HEK293 (cell line): ENCODE measurements around the gene MYO9B.

ENCODE experiments used
- CTCF ChIA-PET: fragments of 350-600 bp; formaldehyde crosslinking; extraction: SDS; loops from one replicate; lab custom pipeline; 2021; ENCODE audit warnings: antibody characterized with exemption; lab: Yijun Ruan, JAX
- POLR2A ChIA-PET: fragments of 300-600 bp; formaldehyde crosslinking; extraction: SDS; loops from one replicate; lab custom pipeline; 2020; ENCODE audit warnings: antibody characterized with exemption, inconsistent platforms; lab: Yijun Ruan, JAX
- H3K27ac ChIP-seq: fragments of 200-500 bp; sonication (Bioruptor generic); 2 replicates; pipeline ENCODE4 v1.5.1; 2014; ENCODE audit warnings: low read depth, low read length, control low read depth, inconsistent platforms; ENCODE audit errors: extremely low read depth
- H3K36me3 ChIP-seq, 2 experiments: fragments of 200-500 bp in 1 of 2; sonication (Bioruptor generic) in 1 of 2; 1 replicate in 1 of 2; 2 replicates in 1 of 2; pipeline ENCODE4 v1.5.1; 2014 to 2017; ENCODE audit warnings: inconsistent platforms in 2 of 2, low read length in 2 of 2; ENCODE audit not compliant: control insufficient read depth in 2 of 2, insufficient read depth in 1 of 2
- H3K4me1 ChIP-seq: fragments of 200-500 bp; sonication (Bioruptor generic); 2 replicates; pipeline ENCODE4 v1.5.1; 2014; ENCODE audit warnings: mild to moderate bottlenecking, low read length, inconsistent platforms; ENCODE audit not compliant: control insufficient read depth, insufficient read depth
- H3K4me3 ChIP-seq: 2 replicates; pipeline ENCODE4 v1.5.1; 2011; ENCODE audit warnings: low read depth, mild to moderate bottlenecking, control low read depth, low read length, moderate library complexity
- H3K9me3 ChIP-seq: fragments of 200-500 bp; sonication (Bioruptor generic); 2 replicates; pipeline ENCODE4 v1.5.1; 2014; ENCODE audit warnings: low read depth, low read length, inconsistent platforms; ENCODE audit not compliant: control insufficient read depth, insufficient read depth
- EGR2 ChIP-seq: fragments of 450-650 bp; formaldehyde crosslinking; IDR thresholded peaks from 2 replicates; pipeline ENCODE4 v1.5.1; 2016; ENCODE audit warnings: low read depth, missing biosample characterization, missing genetic modification characterization
- GLIS1 ChIP-seq: fragments of 450-650 bp; formaldehyde crosslinking; IDR thresholded peaks from 2 replicates; pipeline ENCODE4 v1.5.1; 2016; ENCODE audit warnings: missing biosample characterization, missing genetic modification characterization
- GLIS2 ChIP-seq: fragments of 450-650 bp; formaldehyde crosslinking; IDR thresholded peaks from 2 replicates; pipeline ENCODE4 v1.5.1; 2016; ENCODE audit warnings: missing biosample characterization, missing genetic modification characterization
- HIC1 ChIP-seq: fragments of 450-650 bp; formaldehyde crosslinking; IDR thresholded peaks from 2 replicates; pipeline ENCODE4 v1.5.1; 2016; ENCODE audit warnings: missing biosample characterization, missing genetic modification characterization
- HOXA7 ChIP-seq: sonication (generic); formaldehyde crosslinking; IDR thresholded peaks from 2 replicates; pipeline ENCODE4 v1.8.1; 2022; ENCODE audit warnings: missing genetic modification reagents, borderline replicate concordance
- IKZF3 ChIP-seq: fragments of 450-650 bp; IDR thresholded peaks from 2 replicates; pipeline ENCODE4 v1.5.0; 2018; ENCODE audit warnings: missing biosample characterization, mild to moderate bottlenecking, missing genetic modification characterization, moderate library complexity
- OVOL3 ChIP-seq: fragments of 450-650 bp; formaldehyde crosslinking; IDR thresholded peaks from 2 replicates; pipeline ENCODE4 v1.5.1; 2016; ENCODE audit warnings: missing biosample characterization, missing genetic modification characterization
- PRDM10 ChIP-seq: fragments of 450-650 bp; formaldehyde crosslinking; IDR thresholded peaks from 2 replicates; pipeline ENCODE4 v1.5.1; 2016; ENCODE audit warnings: missing biosample characterization, missing genetic modification characterization
- RBAK ChIP-seq: fragments of 450-650 bp; formaldehyde crosslinking; IDR thresholded peaks from 2 replicates; pipeline ENCODE4 v1.5.1; 2016; ENCODE audit warnings: missing biosample characterization, missing genetic modification characterization
- ZBTB8A ChIP-seq: fragments of 450-650 bp; formaldehyde crosslinking; IDR thresholded peaks from 2 replicates; pipeline ENCODE4 v1.5.1; 2016; ENCODE audit warnings: missing biosample characterization, missing genetic modification characterization
- ZEB2 ChIP-seq: fragments of 450-650 bp; formaldehyde crosslinking; IDR thresholded peaks from 2 replicates; pipeline ENCODE4 v1.5.1; 2016; ENCODE audit warnings: missing biosample characterization, missing genetic modification characterization
- ZIC2 ChIP-seq: fragments of 450-650 bp; formaldehyde crosslinking; IDR thresholded peaks from 2 replicates; pipeline ENCODE4 v1.5.1; 2016; ENCODE audit warnings: missing biosample characterization, missing genetic modification characterization
- ZNF16 ChIP-seq: fragments of 450-650 bp; formaldehyde crosslinking; IDR thresholded peaks from 2 replicates; pipeline ENCODE4 v1.5.1; 2016; ENCODE audit warnings: low read depth, missing biosample characterization, missing genetic modification characterization
- ZNF571 ChIP-seq: fragments of 450-650 bp; formaldehyde crosslinking; IDR thresholded peaks from 2 replicates; pipeline ENCODE4 v1.5.0; 2017; ENCODE audit warnings: missing biosample characterization, missing genetic modification characterization
- ZNF623 ChIP-seq: fragments of 450-650 bp; formaldehyde crosslinking; IDR thresholded peaks from 2 replicates; pipeline ENCODE4 v1.5.1; 2016; ENCODE audit warnings: missing biosample characterization, missing genetic modification characterization
- ZNF670 ChIP-seq: fragments of 450-650 bp; formaldehyde crosslinking; IDR thresholded peaks from 2 replicates; pipeline ENCODE4 v1.5.1; 2016; ENCODE audit warnings: missing biosample characterization, missing genetic modification characterization, low read depth
- ZNF704 ChIP-seq: fragments of 450-650 bp; formaldehyde crosslinking; IDR thresholded peaks from 2 replicates; pipeline ENCODE4 v1.5.1; 2016; ENCODE audit warnings: missing biosample characterization, missing genetic modification characterization
- ZSCAN16 ChIP-seq: fragments of 450-650 bp; formaldehyde crosslinking; IDR thresholded peaks from 2 replicates; pipeline ENCODE4 v1.5.1; 2016; ENCODE audit warnings: missing biosample characterization, missing genetic modification characterization

The MYO9B gene

GRCh38 chr19:17248011-17248776 is 172.6 kb downstream of the MYO9B start:
- H3K27ac ChIP-seq = no peak overlapping the region
- no peak for TF ChIP-seq ZNF704 (tag by site-specific recombination)
- 0 out of 2 replicates have a peak, but pooled peaks have one; percentile 27 for TF ChIP-seq IKZF3
- TF ChIP-seq ZEB2 (tag by site-specific recombination) = peak; percentile 72
- TF ChIP-seq GLIS2 = peak; percentile 44; the same call in 1 of the 2 replicates
- TF ChIP-seq ZBTB8A (tag by site-specific recombination) = no peak
- peak; percentile 26; the same call in 1 of the 2 replicates for TF ChIP-seq GLIS1 (tag by site-specific recombination)
- TF ChIP-seq ZNF16 (tag by site-specific recombination) = no peak
- TF ChIP-seq OVOL3 (tag by site-specific recombination) = no peak
- TF ChIP-seq RBAK = no peak
- TF ChIP-seq ZNF670 (tag by site-specific recombination) = no peak
- no peak for TF ChIP-seq ZSCAN16 (tag by site-specific recombination)
- peak; percentile 62 for TF ChIP-seq ZIC2
- TF ChIP-seq EGR2 (tag by site-specific recombination) = 0 out of 2 replicates have a peak, but pooled peaks have one; percentile 26
- no peak for TF ChIP-seq ZNF571 (tag by site-specific recombination)
- POLR2A ChIA-PET = interaction anchor here (1.3 to 2.2 kb wide), 4 partner anchors 13 to 33 kb away, joined by 4 to 12 read pairs (median 8); partner anchors contain the start of genes BABAM1, OCEL1 and USE1
- peaks cover 10% of the 10 kb centered on the region for H3K4me1 ChIP-seq
- CTCF ChIA-PET = interaction anchor here (1.1 to 2.8 kb wide), 3 partner anchors 12 to 20 kb away, joined by 3 to 26 read pairs (median 6); no protein-coding TSS in a partner anchor
- no peaks in the 10 kb centered on the region for H3K9me3 ChIP-seq
- no peak overlapping the region for H3K4me3 ChIP-seq
- H3K36me3 ChIP-seq = no peaks in the 10 kb centered on the region

- no peaks in the 10 kb centered on the region for H3K36me3 ChIP-seq
- H3K27ac ChIP-seq = no peak overlapping the region; the same call in 1 of the 2 replicates
- H3K4me3 ChIP-seq = no peak overlapping the region
- H3K4me1 ChIP-seq = peaks cover 10% of the 10 kb centered on the region
- H3K9me3 ChIP-seq = no peaks in the 10 kb centered on the region
- ChIA-PET CTCF (interaction anchor here (0.6 to 2.8 kb wide), 4 partner anchors 8 to 45 kb away, joined by 3 to 26 read pairs (median 4); no protein-coding TSS in a partner anchor), POLR2A (interaction anchor here (1.1 to 2.2 kb wide), 4 partner anchors 14 to 23 kb away, joined by 3 to 12 read pairs (median 8); partner anchors contain the start of genes BABAM1 and OCEL1)
- peak; percentile 18; the same call in 1 of the 2 replicates for TF ChIP-seq ZNF623 (tag by site-specific recombination)
- TF ChIP-seq HIC1 (tag by site-specific recombination) = no peak
- no peak for TF ChIP-seq HOXA7 (CRISPR knock-in tag)
- peak; percentile 44 for TF ChIP-seq PRDM10
Observed at GRCh38 chr19:17249887-17250548, 174.4 kb downstream of the MYO9B start.
